Eye (tissue), 1 donor: ENCODE measurements around the gene KCNN2.

Experiments
- DNase-seq: peaks from one replicate; pipeline ENCODE4 v3.0.0-alpha.2; 2015

The KCNN2 gene

GRCh38 chr5:114362977-114363761, 1.3 kb downstream of the KCNN2 start:
- DNase-seq = peak; percentile 71

DNA sequence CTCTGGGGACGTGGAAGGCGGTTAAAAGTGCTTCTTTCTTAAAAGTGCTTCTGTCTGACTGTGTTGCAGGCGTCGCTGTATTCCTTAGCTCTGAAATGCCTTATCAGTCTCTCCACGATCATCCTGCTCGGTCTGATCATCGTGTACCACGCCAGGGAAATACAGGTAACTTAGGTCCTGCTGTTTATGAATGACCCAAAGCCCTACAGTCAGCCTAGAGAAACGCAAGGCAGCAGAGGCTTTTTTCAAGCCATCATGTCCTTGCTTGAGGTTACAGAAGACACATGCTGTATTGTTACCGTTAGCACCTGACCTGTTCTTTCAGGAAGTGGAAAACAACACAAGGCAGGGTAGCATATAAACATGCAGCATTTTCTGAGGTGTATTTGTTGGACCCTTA, 2.0 kb downstream of the KCNN2 start:
- no peak for DNase-seq

- DNase-seq = no peak
These were observed 5.2 kb downstream of the KCNN2 start for GRCh38 chr5:114367029-114367428.

DNA sequence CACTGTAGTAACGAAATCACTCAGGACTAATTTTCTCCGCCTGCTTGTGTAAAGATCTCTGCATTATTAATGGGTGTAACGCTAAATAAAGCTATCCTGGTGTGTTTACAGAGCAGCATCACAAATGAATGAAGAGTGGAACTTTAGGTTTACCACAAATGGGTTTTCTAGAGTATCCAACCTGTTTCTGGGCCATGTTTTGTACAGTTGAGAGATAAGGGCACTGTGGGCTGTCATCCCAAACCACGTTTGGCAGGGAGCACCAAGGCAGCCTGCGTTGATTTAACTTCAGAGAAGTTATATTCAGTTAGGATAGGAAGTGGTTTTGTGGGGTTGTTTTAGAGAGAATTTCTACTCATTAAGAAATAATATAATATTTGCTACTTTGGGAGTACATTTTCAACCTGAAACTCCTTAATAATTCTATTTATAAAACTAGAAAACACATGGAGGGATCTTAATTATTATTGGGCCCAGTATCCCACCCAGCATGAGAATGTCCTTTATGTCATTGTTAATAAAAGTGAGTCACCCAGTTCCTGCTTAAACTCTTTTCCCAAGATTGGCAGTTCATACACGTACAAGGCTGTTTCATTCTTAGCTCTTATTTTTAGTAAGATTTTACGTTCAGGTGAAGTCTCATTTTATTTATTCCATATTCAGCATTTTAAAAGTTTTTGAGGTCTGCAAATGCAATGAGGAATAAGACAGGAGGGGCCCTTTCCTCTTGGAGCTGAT, 8.0 kb downstream of the KCNN2 start:
- no peak for DNase-seq

- DNase-seq = no peak
These were observed 15.4 kb downstream of the KCNN2 start for GRCh38 chr5:114377050-114377844.

GRCh38 chr5:114377946-114378345, 16.1 kb downstream of the KCNN2 start:
- no peak for DNase-seq

DNA sequence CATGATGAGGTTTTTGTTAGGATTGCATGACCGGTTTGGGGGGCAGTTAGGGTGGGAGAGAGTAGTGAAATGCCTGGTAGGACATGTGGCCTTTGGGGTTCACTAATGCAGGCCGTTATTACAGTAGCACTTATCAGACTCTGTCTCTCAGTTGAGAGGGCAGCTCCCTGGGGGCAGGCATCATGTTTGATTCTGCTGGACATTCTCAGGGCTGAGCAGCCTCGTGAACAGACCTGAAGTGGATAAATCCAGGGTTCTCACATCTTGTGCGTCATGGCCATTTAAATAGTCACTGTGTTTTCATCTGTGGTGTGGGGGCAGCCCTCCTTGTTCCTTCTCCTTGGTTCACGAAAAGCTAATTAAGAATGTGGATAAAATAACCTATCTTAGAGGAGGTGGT, 18.9 kb downstream of the KCNN2 start:
- peak; percentile 43 for DNase-seq

DNA sequence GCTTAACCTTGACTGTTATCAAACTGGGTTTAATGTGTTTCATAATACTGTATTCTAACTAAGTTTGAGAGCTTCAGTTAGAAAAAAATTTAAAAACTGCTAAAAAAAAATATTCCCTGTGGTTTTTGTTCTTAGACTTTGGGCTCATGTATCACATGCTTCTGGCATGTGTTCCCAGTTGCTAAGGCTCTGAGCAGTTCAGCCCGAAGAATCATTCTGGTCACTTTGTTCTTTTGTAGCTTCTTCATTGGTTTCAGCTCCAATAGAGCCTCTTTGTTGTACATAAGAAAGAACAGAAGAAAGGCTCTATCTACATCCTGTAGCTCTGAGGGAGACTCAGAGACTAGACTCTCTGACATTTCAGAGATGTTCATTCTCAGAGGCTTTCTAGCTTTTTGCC, 25.6 kb downstream of the KCNN2 start:
- DNase-seq = peak; percentile 41

DNA sequence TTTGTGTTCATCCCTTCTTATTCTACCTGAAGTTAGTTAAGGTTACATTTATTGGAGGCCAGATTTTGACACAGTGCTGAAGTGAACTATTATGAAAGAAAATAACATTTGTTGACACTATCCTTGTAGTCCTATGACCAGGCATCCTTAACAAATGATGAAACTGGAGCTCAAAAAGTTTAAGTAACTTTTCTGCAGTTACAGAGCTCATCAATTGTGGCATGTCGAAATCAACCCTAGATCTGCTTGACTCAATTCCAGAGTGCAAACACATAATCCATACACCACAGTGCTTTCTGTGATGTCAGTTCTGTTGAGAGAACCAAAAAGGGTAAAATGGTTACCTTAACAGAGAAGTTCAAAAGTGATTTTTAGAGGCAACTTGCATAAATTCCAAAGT, 28.6 kb downstream of the KCNN2 start:
- DNase-seq = no peak

GRCh38 chr5:114391321-114391720, 29.5 kb downstream of the KCNN2 start:
- DNase-seq = no peak

GRCh38 chr5:114393159-114393558, 31.3 kb downstream of the KCNN2 start:
- no peak for DNase-seq

DNA sequence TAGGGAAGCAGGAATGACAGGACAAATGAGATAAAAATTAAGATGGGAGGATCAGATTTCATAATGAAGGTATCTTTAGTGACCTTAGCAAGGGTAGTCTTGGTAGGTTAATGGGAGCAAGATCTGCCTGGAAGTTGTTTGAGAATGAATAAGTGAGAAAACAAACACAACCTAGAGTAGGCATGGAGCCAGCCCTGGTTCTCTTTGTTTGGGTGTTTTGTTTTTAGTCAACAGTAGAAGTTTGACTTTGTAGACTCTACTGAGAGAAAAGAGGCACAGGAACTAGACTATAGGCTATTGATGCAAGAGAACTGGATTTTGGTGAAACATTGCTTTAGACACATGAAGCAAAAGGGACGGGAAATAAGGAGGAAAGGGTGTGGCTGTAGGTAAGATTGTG, 40.3 kb downstream of the KCNN2 start:
- DNase-seq = no peak

DNA sequence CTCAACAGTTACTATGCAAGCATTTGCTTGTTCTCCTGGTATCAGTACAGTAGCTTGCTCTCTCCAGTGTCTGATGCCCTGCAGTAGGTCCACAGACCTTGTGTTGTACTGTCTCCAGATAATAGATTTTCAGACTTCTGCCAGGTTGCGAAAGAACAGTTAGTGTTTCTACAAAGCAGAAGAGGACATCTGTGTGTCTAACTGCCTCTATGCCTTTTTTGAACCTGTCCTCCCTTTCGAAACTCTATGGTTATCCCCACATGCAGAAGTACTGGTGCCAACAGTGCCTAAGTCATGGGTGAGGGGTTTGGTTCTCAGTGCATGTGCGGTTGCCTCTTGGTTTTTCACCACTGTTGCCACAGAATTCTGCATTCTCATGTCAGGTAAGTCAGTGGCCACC, 45.9 kb downstream of the KCNN2 start:
- no peak for DNase-seq

DNA sequence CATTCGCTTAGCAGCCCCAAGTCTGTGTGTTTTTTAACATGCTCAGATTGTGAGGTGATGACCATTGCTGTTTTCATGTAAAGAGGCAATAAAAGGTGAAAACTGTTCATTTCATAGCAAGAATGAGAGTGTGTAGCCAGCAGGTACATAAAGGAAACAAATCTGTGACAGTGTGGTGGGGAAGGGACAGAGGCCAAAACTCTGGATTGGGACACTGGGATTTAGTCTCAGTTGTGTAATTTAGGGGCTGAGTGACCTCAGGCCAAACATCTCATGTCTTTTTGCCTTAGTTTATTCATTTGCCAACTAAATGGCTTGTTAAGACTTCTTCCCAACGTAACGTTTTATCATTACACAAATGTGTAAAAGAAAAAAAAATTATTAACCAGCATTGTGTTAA, 47.0 kb downstream of the KCNN2 start:
- DNase-seq = no peak

- DNase-seq = no peak
These were observed 49.6 kb downstream of the KCNN2 start for GRCh38 chr5:114411380-114411931.

GRCh38 chr5:114412510-114413171, 50.8 kb downstream of the KCNN2 start:
- no peak for DNase-seq

GRCh38 chr5:114415760-114416159, 53.9 kb downstream of the KCNN2 start:
- no peak for DNase-seq

DNA sequence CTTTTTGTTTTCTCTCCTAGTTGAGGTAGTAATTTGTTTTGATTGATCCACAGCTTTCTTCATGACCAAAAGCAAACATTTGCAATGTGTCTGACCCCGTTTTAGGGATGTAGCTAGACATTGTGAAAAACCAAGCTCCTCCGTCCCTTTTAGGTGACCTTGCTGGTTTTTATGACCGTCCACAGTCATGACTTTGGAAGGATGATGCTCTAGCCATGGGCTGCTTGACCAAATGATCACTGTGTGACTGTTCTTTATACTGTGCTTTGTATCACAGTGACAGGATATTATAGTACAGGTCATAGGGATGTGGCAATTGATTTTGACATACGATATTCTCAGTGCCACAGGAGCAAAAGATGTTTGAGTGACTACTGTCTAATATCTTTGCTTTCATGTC, 54.4 kb downstream of the KCNN2 start:
- no peak for DNase-seq

GRCh38 chr5:114417519-114417918, 55.6 kb downstream of the KCNN2 start:
- no peak for DNase-seq

- no peak for DNase-seq
These were observed 56.6 kb downstream of the KCNN2 start for GRCh38 chr5:114418176-114419066.

GRCh38 chr5:114419067-114419388, 57.2 kb downstream of the KCNN2 start:
- no peak for DNase-seq

GRCh38 chr5:114419959-114420358, 58.1 kb downstream of the KCNN2 start:
- DNase-seq = no peak
